ENCODE data around the gene NOD1.

DNA sequence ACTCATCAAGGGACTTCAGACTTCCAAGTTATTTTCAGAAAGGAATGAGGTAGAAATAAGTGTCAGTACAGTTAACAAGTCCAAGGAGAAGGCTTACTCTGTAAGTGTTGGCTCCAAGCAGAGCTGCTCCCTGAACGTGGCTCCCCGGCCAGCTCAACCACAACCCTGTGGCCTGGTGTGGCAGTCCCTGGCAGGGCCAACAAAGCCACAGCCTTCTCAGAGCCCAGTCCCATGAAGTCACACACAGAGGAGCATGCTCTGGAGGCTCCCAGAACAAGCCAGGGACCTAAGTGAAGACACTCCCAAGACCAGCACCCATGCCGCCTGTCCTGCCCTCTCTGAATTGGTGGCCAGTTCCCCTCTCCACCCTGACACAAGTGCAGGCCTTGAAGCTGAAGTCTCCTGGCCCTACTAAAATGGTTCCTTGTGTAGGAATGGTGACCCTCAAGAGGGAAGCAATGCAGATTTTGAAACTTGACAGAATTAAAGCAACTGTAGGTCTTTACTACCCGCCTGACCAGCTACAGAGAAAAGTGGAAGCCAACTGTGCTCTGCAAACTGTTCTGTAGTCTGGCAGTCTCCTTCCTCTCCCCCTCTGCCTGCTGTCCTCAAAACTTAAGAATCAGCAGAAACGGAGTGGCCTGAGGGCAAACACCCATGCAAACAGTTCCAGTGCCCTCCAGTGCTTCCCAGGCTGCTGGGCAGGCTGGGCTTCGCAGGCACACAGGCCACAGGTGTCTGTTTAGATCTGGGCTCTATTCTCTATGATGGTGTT lies 51.1 kb downstream of the NOD1 start:
- TF ChIP-seq CTCF (IDR thresholded peaks at IDR 0.05): no peak
- no peak for TF ChIP-seq SIN3A (IDR thresholded peaks at IDR 0.05; ENCODE audit: borderline replicate concordance, insufficient read depth, low read depth, low read length)
- TF ChIP-seq TCF7L2 (IDR thresholded peaks at IDR 0.05; ENCODE audit: low read depth, low read length): no peak
- TF ChIP-seq, protein P1, sequence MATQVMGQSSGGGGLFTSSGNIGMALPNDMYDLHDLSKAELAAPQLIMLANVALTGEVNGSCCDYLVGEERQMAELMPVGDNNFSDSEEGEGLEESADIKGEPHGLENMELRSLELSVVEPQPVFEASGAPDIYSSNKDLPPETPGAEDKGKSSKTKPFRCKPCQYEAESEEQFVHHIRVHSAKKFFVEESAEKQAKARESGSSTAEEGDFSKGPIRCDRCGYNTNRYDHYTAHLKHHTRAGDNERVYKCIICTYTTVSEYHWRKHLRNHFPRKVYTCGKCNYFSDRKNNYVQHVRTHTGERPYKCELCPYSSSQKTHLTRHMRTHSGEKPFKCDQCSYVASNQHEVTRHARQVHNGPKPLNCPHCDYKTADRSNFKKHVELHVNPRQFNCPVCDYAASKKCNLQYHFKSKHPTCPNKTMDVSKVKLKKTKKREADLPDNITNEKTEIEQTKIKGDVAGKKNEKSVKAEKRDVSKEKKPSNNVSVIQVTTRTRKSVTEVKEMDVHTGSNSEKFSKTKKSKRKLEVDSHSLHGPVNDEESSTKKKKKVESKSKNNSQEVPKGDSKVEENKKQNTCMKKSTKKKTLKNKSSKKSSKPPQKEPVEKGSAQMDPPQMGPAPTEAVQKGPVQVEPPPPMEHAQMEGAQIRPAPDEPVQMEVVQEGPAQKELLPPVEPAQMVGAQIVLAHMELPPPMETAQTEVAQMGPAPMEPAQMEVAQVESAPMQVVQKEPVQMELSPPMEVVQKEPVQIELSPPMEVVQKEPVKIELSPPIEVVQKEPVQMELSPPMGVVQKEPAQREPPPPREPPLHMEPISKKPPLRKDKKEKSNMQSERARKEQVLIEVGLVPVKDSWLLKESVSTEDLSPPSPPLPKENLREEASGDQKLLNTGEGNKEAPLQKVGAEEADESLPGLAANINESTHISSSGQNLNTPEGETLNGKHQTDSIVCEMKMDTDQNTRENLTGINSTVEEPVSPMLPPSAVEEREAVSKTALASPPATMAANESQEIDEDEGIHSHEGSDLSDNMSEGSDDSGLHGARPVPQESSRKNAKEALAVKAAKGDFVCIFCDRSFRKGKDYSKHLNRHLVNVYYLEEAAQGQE (IDR thresholded peaks at IDR 0.05; ENCODE audit: insufficient read depth in 1 of 2, low read depth in 2 of 2, low read length in 1 of 2): no peak
- no peak for TF ChIP-seq POLR2AphosphoS5 (IDR thresholded peaks at IDR 0.05; ENCODE audit: low read depth, low read length)
